ENCODE measurements around the gene LY6G6F.
A peak's percentile ranks its signal among the peaks of the same experiment; 100 is the strongest.

- TF ChIP-seq, protein P1, sequence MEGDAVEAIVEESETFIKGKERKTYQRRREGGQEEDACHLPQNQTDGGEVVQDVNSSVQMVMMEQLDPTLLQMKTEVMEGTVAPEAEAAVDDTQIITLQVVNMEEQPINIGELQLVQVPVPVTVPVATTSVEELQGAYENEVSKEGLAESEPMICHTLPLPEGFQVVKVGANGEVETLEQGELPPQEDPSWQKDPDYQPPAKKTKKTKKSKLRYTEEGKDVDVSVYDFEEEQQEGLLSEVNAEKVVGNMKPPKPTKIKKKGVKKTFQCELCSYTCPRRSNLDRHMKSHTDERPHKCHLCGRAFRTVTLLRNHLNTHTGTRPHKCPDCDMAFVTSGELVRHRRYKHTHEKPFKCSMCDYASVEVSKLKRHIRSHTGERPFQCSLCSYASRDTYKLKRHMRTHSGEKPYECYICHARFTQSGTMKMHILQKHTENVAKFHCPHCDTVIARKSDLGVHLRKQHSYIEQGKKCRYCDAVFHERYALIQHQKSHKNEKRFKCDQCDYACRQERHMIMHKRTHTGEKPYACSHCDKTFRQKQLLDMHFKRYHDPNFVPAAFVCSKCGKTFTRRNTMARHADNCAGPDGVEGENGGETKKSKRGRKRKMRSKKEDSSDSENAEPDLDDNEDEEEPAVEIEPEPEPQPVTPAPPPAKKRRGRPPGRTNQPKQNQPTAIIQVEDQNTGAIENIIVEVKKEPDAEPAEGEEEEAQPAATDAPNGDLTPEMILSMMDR (IDR thresholded peaks at IDR 0.05): peak in 2 of 3 donors; percentile 16 to 46
- TF ChIP-seq POLR2AphosphoS5 (IDR thresholded peaks at IDR 0.05): no peak
Measured at GRCh38 chr6:31737991-31738979, 31.6 kb downstream of the LY6G6F start.

Measured in breast epithelium (tissue), 3 donors.